T-cell (primary cell): ENCODE data around the gene TLL1. TPM values are rescaled to one million over a fixed set of nuclear protein-coding genes. Genes with fewer than 3 reads are reported as not detected.

Source experiments
- ATAC-seq, 4 experiments: fragments of 200-7000 bp in 3 of 4; fragments of 150-1000 bp in 1 of 4; cut with Tn5 transposase; replicated peaks in 1 of 4; 1 replicate in 3 of 4; 2 replicates in 1 of 4; pipeline ENCODE4 v1.10.0; 2021; ENCODE audit warnings: moderate library complexity in 3 of 4, mild to moderate bottlenecking in 2 of 4, moderate number of reproducible peaks in 1 of 4
- CTCF ChIA-PET, 2 donors: fragments of 300-600 bp; sonication (Branson Sonifier 250); formaldehyde crosslinking; loops; one replicate each; lab custom pipeline; 2022; ENCODE audit warnings: antibody characterized with exemption in 2 of 2; lab: Charles Lee
- POLR2A ChIA-PET, 2 donors: fragments of 300-600 bp; sonication (Branson Sonifier 250); formaldehyde crosslinking; loops; one replicate each; lab custom pipeline; 2022; ENCODE audit warnings: antibody characterized with exemption in 2 of 2; lab: Charles Lee
- DNase-seq, 35 experiments: peaks; one replicate each; pipeline versions ENCODE4 v3.0.0 to v3.0.0-alpha.2; 2013 to 2023
- H3K27ac ChIP-seq: one replicate; pipeline ENCODE4 v1.5.1; 2013; ENCODE audit warnings: low read length
- H3K27me3 ChIP-seq, 2 experiments: replicated peaks in 1 of 2; 1 replicate in 1 of 2; 2 replicates in 1 of 2; pipeline versions ENCODE4 v1.6.1 to v1.7.0; 2013; ENCODE audit warnings: low read length in 1 of 2, mixed read lengths in 1 of 2; ENCODE audit not compliant: control insufficient read depth in 2 of 2, insufficient read depth in 2 of 2; ENCODE audit errors: extremely low read depth in 1 of 2
- H3K36me3 ChIP-seq, 2 donors: 1 replicate in 1 of 2; 2 replicates in 1 of 2; pipeline versions ENCODE4 v1.6.1 to v1.7.0; 2013; ENCODE audit warnings: low read length in 1 of 2; ENCODE audit not compliant: control insufficient read depth in 2 of 2, insufficient read depth in 1 of 2; ENCODE audit errors: extremely low read depth in 1 of 2
- H3K4me1 ChIP-seq, 2 experiments: 1 replicate in 1 of 2; 2 replicates in 1 of 2; pipeline versions ENCODE4 v1.6.1 to v1.7.0; 2013; ENCODE audit warnings: low read length in 2 of 2, mixed read lengths in 1 of 2; ENCODE audit not compliant: insufficient read depth in 2 of 2, control insufficient read depth in 1 of 2; ENCODE audit errors: extremely low read depth in 1 of 2
- H3K4me3 ChIP-seq, 2 donors: 1 replicate in 1 of 2; 2 replicates in 1 of 2; pipeline versions ENCODE4 v1.5.1 to v1.7.0; 2013; ENCODE audit warnings: mild to moderate bottlenecking in 2 of 2, low read length in 1 of 2, moderate library complexity in 1 of 2; ENCODE audit not compliant: control insufficient read depth in 1 of 2; ENCODE audit errors: extremely low read depth in 1 of 2
- H3K9me3 ChIP-seq: 2 replicates; pipeline ENCODE4 v1.7.0; 2013
- H3K27ac Mint-ChIP-seq, 2 donors: one replicate each; pipeline ENCODE4 v1.8.0; 2020 to 2021; ENCODE audit warnings: mild to moderate bottlenecking in 2 of 2, mixed read lengths in 2 of 2
- H3K27me3 Mint-ChIP-seq, 2 donors: one replicate each; pipeline ENCODE4 v1.8.0; 2021 to 2022; ENCODE audit warnings: mixed read lengths in 2 of 2
- H3K36me3 Mint-ChIP-seq: one replicate; pipeline ENCODE4 v1.8.0; 2021; ENCODE audit warnings: mixed read lengths
- H3K4me1 Mint-ChIP-seq, 3 donors: one replicate each; pipeline ENCODE4 v1.8.0; 2020 to 2022; ENCODE audit warnings: mixed read lengths in 3 of 3, mild to moderate bottlenecking in 1 of 3
- H3K4me3 Mint-ChIP-seq, 3 donors: one replicate each; pipeline ENCODE4 v1.8.0; 2020 to 2022; ENCODE audit warnings: mild to moderate bottlenecking in 3 of 3, mixed read lengths in 3 of 3, moderate library complexity in 3 of 3
- H3K9me3 Mint-ChIP-seq, 3 donors: one replicate each; pipeline ENCODE4 v1.8.0; 2020 to 2022; ENCODE audit warnings: mixed read lengths in 3 of 3
- WGBS: methylation state at CpG from one replicate; pipeline ENCODE4 v1.1.5; 2013; ENCODE audit warnings: missing lambda C conversion rate; ENCODE audit not compliant: insufficient coverage; 5-methylcytosine and 5-hydroxymethylcytosine counted together
- total RNA-seq, 35 experiments: library from RNA in 6 of 35; stranded (reverse) in 6 of 35; fragments of 120-200 nt in 1 of 35; gene quantifications; one replicate each; pipeline versions ENCODE4 v1.2.1 to v1.2.4 and lab custom pipeline; 2013 to 2026

TLL1 gene
- total RNA-seq, 5 donors from 2014 or later (not counting 1 experiment from before 2014, with no cell fraction given) = not detected

DNA sequence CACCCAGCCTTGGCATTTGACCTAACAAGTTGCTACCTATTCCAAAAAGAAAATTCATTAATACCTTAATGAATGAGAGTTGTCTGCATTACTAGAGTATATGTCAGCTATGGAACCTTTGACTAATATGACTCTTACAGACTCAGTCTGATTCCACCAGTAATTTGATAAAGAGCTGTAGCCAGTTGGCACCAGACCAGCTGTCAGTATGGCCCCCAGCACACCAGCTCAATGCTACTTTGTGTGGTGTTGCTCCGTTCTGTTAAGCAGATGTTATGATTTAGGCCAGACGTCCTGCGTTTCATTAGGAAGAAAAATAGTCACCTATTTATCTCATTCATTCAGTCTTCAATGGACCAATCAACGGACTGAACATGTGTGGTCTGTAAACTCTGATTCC is 215.5 kb downstream of the TLL1 start:
- Histone ChIP-seq H3K4me1 (no peaks in the 10 kb centered on the region), H3K27ac (no peak overlapping the region), H3K27me3 (no peaks in the 10 kb centered on the region), H3K36me3 (no peaks in the 10 kb centered on the region), H3K4me3 (no peak overlapping the region), H3K9me3 (no peaks in the 10 kb centered on the region)
- POLR2A ChIA-PET = no interaction called here
- Mint-ChIP-seq H3K4me3 (no peak overlapping the region), H3K9me3 (peaks cover 0 to 1% (median 0%) of the 10 kb centered on the region in 3 donors), H3K4me1 (no peaks in the 10 kb centered on the region), H3K27ac (no peak overlapping the region), H3K36me3 (no peaks in the 10 kb centered on the region), H3K27me3 (no peaks in the 10 kb centered on the region)
- ATAC-seq (no peak), DNase-seq (no peak)
- CTCF ChIA-PET = no interaction called here
- 80% methylated on average over 1 of the region's 4 CpGs for WGBS

- ATAC-seq = no peak
- no peak overlapping the region for H3K4me3 Mint-ChIP-seq
- 83% methylated on average over 1 of the region's 3 CpGs for WGBS
- no peak for DNase-seq
- no peaks in the 10 kb centered on the region for H3K4me1 Mint-ChIP-seq
- H3K27ac Mint-ChIP-seq = no peak overlapping the region
- H3K27me3 Mint-ChIP-seq = no peaks in the 10 kb centered on the region
- no peaks in the 10 kb centered on the region for H3K9me3 Mint-ChIP-seq
- Histone ChIP-seq H3K27ac (no peak overlapping the region), H3K4me3 (no peak overlapping the region), H3K36me3 (no peaks in the 10 kb centered on the region), H3K9me3 (no peaks in the 10 kb centered on the region), H3K27me3 (no peaks in the 10 kb centered on the region), H3K4me1 (no peaks in the 10 kb centered on the region)
- H3K36me3 Mint-ChIP-seq = no peaks in the 10 kb centered on the region
- CTCF ChIA-PET = interaction anchor here in 1 of 2 donors (1.1 kb wide), 1 partner anchor 598 kb away, joined by 4 read pairs; no protein-coding TSS in a partner anchor
- POLR2A ChIA-PET = no interaction called here
Observed at GRCh38 chr4:166091146-166091545, 218.1 kb downstream of the TLL1 start.

DNA sequence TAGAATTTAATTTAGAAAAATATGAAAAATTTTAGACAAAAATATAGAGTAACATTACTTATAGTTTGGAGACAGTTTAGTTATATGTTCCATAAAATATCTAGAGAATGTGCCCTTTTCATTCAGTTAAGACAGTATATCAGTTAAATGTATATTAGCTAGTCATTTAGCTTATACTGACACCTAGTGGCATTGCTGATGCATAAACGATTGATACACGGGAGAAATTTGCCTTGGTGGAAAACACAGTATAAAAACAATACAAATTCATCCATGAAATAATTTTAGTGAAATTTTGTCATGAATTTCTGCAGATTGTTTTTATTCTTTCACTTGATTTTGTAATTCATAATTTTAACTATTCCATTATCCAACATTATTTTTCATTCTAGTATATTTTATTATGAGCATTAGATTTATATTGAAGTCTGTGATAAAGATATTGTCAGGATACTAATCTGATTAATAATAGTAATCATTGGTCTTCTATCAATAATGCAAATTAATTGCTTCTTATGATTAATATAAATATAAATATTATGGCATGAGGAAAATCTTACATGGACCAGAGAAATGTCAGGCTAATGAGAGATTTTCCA is 219.0 kb downstream of the TLL1 start:
- POLR2A ChIA-PET = interaction anchor here in 1 of 2 donors (0.7 kb wide), 1 partner anchor 491 kb away, joined by 3 read pairs; no protein-coding TSS in a partner anchor
- Histone ChIP-seq H3K27me3 (no peaks in the 10 kb centered on the region), H3K4me3 (no peak overlapping the region), H3K36me3 (no peaks in the 10 kb centered on the region), H3K9me3 (no peaks in the 10 kb centered on the region), H3K27ac (no peak overlapping the region), H3K4me1 (no peaks in the 10 kb centered on the region)
- peaks cover 0 to 2% of the 10 kb centered on the region in 2 donors for H3K27me3 Mint-ChIP-seq
- no peak for ATAC-seq
- no peak overlapping the region for H3K27ac Mint-ChIP-seq
- H3K9me3 Mint-ChIP-seq = no peaks in the 10 kb centered on the region
- CTCF ChIA-PET = interaction anchor here (0.7 to 1.1 kb wide), 3 partner anchors 8 to 599 kb away, joined by 3 to 10 read pairs (median 4); no protein-coding TSS in a partner anchor
- peak in 1 of 35 experiments; percentile 35 for DNase-seq
- no peak overlapping the region for H3K4me3 Mint-ChIP-seq
- H3K4me1 Mint-ChIP-seq = no peaks in the 10 kb centered on the region
- WGBS = no CpG with 5 or more reads among the region's 2 CpGs
- H3K36me3 Mint-ChIP-seq = no peaks in the 10 kb centered on the region

DNA sequence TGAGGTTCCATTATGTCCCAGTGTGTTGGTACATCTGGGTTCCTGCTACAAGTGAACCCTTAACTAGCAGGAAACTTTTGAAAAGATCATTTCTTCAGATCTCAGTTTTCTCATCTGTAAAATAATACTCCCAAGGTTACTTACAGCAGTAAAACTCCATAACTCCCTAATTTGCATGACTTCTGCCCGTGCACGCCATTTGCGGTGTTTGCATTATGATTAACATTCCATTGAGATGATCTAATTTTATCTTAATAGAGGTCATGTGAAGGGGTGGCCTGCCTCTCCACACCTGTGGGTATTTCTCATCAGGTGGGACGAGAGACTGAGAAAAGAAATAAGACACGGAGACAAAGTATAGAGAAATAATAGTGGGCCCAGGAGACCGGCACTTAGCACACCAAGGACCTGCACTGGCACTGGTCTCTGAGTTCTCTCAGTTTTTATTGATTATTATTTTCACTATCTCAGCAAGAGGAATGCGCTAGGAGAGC is 219.8 kb downstream of the TLL1 start:
- WGBS = no CpG with 5 or more reads among the region's 7 CpGs
- Histone ChIP-seq H3K9me3 (no peaks in the 10 kb centered on the region), H3K36me3 (no peaks in the 10 kb centered on the region), H3K4me1 (no peaks in the 10 kb centered on the region), H3K27ac (no peak overlapping the region), H3K27me3 (no peaks in the 10 kb centered on the region), H3K4me3 (no peak overlapping the region)
- Mint-ChIP-seq H3K27me3 (peaks cover 0 to 2% of the 10 kb centered on the region in 2 donors), H3K9me3 (no peaks in the 10 kb centered on the region), H3K27ac (no peak overlapping the region), H3K36me3 (no peaks in the 10 kb centered on the region), H3K4me3 (no peak overlapping the region), H3K4me1 (no peaks in the 10 kb centered on the region)
- POLR2A ChIA-PET = interaction anchor here in 1 of 2 donors (0.7 kb wide), 1 partner anchor 490 kb away, joined by 3 read pairs; no protein-coding TSS in a partner anchor
- DNase-seq (no peak), ATAC-seq (no peak)
- CTCF ChIA-PET = no interaction called here

- no peaks in the 10 kb centered on the region for H3K36me3 ChIP-seq
- no peak overlapping the region for H3K4me3 Mint-ChIP-seq
- ChIA-PET POLR2A (no interaction called here), CTCF (no interaction called here)
- DNase-seq (no peak), ATAC-seq (no peak)
- no peaks in the 10 kb centered on the region for H3K4me1 ChIP-seq
- H3K36me3 Mint-ChIP-seq = no peaks in the 10 kb centered on the region
- no peaks in the 10 kb centered on the region for H3K9me3 ChIP-seq
- no peaks in the 10 kb centered on the region for H3K27me3 ChIP-seq
- H3K4me1 Mint-ChIP-seq = no peaks in the 10 kb centered on the region
- 33% methylated on average over 1 of the region's 2 CpGs for WGBS
- H3K27ac Mint-ChIP-seq = no peak overlapping the region
- H3K27me3 Mint-ChIP-seq = no peaks in the 10 kb centered on the region
- no peak overlapping the region for H3K4me3 ChIP-seq
- peaks cover 0 to 6% (median 6%) of the 10 kb centered on the region in 3 donors for H3K9me3 Mint-ChIP-seq
- no peak overlapping the region for H3K27ac ChIP-seq
Observed at GRCh38 chr4:166104623-166105022, 231.6 kb downstream of the TLL1 start.

- Histone ChIP-seq H3K27me3 (no peaks in the 10 kb centered on the region), H3K36me3 (no peaks in the 10 kb centered on the region), H3K4me1 (no peaks in the 10 kb centered on the region), H3K9me3 (no peaks in the 10 kb centered on the region), H3K27ac (no peak overlapping the region), H3K4me3 (no peak overlapping the region)
- H3K27ac Mint-ChIP-seq = no peak overlapping the region
- no peak overlapping the region for H3K4me3 Mint-ChIP-seq
- no CpG with 5 or more reads among the region's 3 CpGs for WGBS
- H3K9me3 Mint-ChIP-seq = peaks cover 0 to 3% (median 0%) of the 10 kb centered on the region in 3 donors
- ChIA-PET POLR2A (no interaction called here), CTCF (interaction anchor here in 1 of 2 donors (1.2 kb wide), 1 partner anchor 10 kb away, joined by 3 read pairs; no protein-coding TSS in a partner anchor)
- DNase-seq (no peak), ATAC-seq (no peak)
- H3K36me3 Mint-ChIP-seq = no peaks in the 10 kb centered on the region
- no peaks in the 10 kb centered on the region for H3K4me1 Mint-ChIP-seq
- no peaks in the 10 kb centered on the region for H3K27me3 Mint-ChIP-seq
Observed at GRCh38 chr4:166121897-166122296, 248.9 kb downstream of the TLL1 start.
